NCI-H1417 treated with DMSO at 0.1 percent for 48 hours (cell line): ENCODE measurements around the gene TUBD1.

Source experiments
- DNase-seq: peaks from one replicate; lab custom pipeline; 2025; lab: John Stamatoyannopoulos, UW

Gene TUBD1

GRCh38 chr17:59825533-59826322, 67.0 kb downstream of the TUBD1 start:
- no peak for DNase-seq

GRCh38 chr17:59815965-59816364, 76.8 kb downstream of the TUBD1 start:
- no peak for DNase-seq

GRCh38 chr17:59814685-59815084, 78.1 kb downstream of the TUBD1 start:
- no peak for DNase-seq

- no peak for DNase-seq
These were observed 78.5 kb downstream of the TUBD1 start for GRCh38 chr17:59814276-59814675.

- no peak for DNase-seq
These were observed 80.6 kb downstream of the TUBD1 start for GRCh38 chr17:59812139-59812538.

GRCh38 chr17:59811209-59811608, 81.5 kb downstream of the TUBD1 start:
- no peak for DNase-seq

- DNase-seq = no peak
These were observed 81.9 kb downstream of the TUBD1 start for GRCh38 chr17:59810894-59811153.
